Activated CD8-positive, alpha-beta T cell treated with anti-CD3 and anti-CD28 coated beads, Interleukin-2, amount 10 ng/mL, durations not matched to agents 7 days and 5 days (primary cell): Measurements from ENCODE around the gene LETMD1. TPM values are rescaled to one million over a fixed set of nuclear protein-coding genes. Genes with fewer than 3 reads are reported as not detected.
A peak's percentile ranks its signal among the peaks of the same experiment; 100 is the strongest.

Source experiments
- ATAC-seq: fragments of 150-1000 bp; cut with Tn5 transposase; one replicate; pipeline ENCODE4 v1.10.0; 2021; ENCODE audit warnings: moderate library complexity
- CTCF ChIA-PET: fragments of 350-600 bp; sonication (Branson Sonifier 250); formaldehyde crosslinking; loops from one replicate; lab custom pipeline; 2021; ENCODE audit warnings: antibody characterized with exemption; lab: Charles Lee
- POLR2A ChIA-PET: fragments of 350-600 bp; sonication (Branson Sonifier 250); formaldehyde crosslinking; loops from one replicate; lab custom pipeline; 2021; ENCODE audit warnings: antibody characterized with exemption; lab: Charles Lee
- DNase-seq: peaks from one replicate; pipeline ENCODE4 v3.0.0-alpha.2; 2020
- H3K27ac Mint-ChIP-seq: one replicate; pipeline ENCODE4 v1.8.0; 2021; ENCODE audit warnings: mild to moderate bottlenecking, mixed read lengths
- H3K27me3 Mint-ChIP-seq: one replicate; pipeline ENCODE4 v1.8.0; 2021; ENCODE audit warnings: low read depth, mixed read lengths
- H3K36me3 Mint-ChIP-seq: one replicate; pipeline ENCODE4 v1.8.0; 2021; ENCODE audit warnings: low read depth, mixed read lengths
- H3K4me1 Mint-ChIP-seq: one replicate; pipeline ENCODE4 v1.8.0; 2021; ENCODE audit warnings: low read depth, mixed read lengths
- H3K4me3 Mint-ChIP-seq: one replicate; pipeline ENCODE4 v1.8.0; 2021; ENCODE audit warnings: mild to moderate bottlenecking, mixed read lengths
- H3K9me3 Mint-ChIP-seq: one replicate; pipeline ENCODE4 v1.8.0; 2022; ENCODE audit warnings: mixed read lengths; ENCODE audit not compliant: insufficient read depth
- total RNA-seq, 2 experiments: library from RNA; stranded (reverse); gene quantifications; one replicate each; pipeline ENCODE4 v1.2.3, GENCODE V29; 2021

LETMD1 gene
- total RNA-seq, 2 experiments from 2014 or later: 60.1 to 69.7 TPM

DNA sequence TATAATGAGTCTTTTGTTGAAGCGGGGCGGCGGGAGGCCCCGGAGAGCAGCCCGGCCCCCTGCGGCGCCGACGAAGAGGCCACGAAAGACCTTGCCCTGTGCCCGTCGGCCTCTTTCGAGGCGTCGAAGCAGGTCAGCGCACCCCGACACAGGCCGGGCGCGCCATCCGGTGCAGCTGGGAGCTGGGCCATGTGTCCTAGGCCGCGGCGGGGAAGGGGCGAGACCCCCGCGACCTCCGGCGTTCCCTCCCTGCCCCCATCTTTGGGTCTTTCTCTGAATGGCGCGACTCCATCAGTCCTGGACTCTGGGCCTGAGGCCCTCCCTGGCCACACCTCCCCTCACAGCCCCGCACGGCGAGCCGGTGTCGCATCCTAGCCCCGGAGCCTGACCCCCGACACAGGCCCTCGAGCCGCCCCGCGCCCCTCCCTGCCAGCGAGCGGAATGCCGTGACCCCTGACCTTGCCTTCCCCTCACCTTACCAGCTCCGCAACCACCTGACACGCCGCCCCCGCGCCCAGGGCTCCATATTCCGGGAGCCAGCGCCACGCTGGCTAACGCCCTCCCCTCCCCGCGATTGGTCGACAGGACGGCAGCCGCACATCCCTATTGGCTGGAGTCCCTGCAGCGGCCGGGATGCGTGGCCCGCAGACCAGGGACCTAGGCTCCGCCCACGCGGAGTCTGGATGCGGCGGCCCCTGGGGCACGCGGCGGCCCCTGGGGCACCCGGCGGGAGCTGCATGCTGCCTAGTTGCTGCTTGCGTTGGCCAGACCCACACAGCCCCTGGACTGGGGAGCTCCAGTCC, 22.1 kb upstream of the LETMD1 start, which contains the start of gene SLC11A2:
TSS of gene SLC11A2 (minus strand) at position 549 of the 803 bp plus-strand sequence. CDS start 15,656 bp downstream, outside the sequence.
- CTCF ChIA-PET: interaction anchor here (0.6 to 6.8 kb wide), 17 partner anchors 8 to 1860 kb away, joined by 3 to 53 read pairs (median 4); partner anchors contain the start of genes ATF1 and LETMD1

GRCh38 chr12:51027342-51027835, 20.7 kb upstream of the LETMD1 start:
- peaks cover 11% of the 10 kb centered on the region for H3K36me3 Mint-ChIP-seq
- peak overlapping the region; percentile 1 for H3K4me3 Mint-ChIP-seq
- ChIA-PET POLR2A (interaction anchor here (0.9 to 1.5 kb wide), 4 partner anchors 8 to 262 kb away, joined by 3 to 5 read pairs (median 4); no protein-coding TSS in a partner anchor), CTCF (interaction anchor here (0.6 to 6.8 kb wide), 19 partner anchors 15 to 1858 kb away, joined by 3 to 53 read pairs (median 4); partner anchors contain the start of genes ATF1 and LETMD1)
- no peak for DNase-seq
- H3K9me3 Mint-ChIP-seq: no peaks in the 10 kb centered on the region
- peaks cover 38% of the 10 kb centered on the region for H3K4me1 Mint-ChIP-seq
- no peak overlapping the region for H3K27ac Mint-ChIP-seq
- ATAC-seq: no peak
- peaks cover 11% of the 10 kb centered on the region for H3K27me3 Mint-ChIP-seq

More for the DNA sequence above, 22.1 kb upstream of the LETMD1 start, which contains the start of gene SLC11A2:
- ATAC-seq: peak; percentile 96
- POLR2A ChIA-PET: interaction anchor here (0.8 to 2.3 kb wide), 12 partner anchors 10 to 297 kb away, joined by 3 to 14 read pairs (median 4); partner anchors contain the start of genes ATF1 and LETMD1
- Mint-ChIP-seq H3K27me3 (peaks cover 11% of the 10 kb centered on the region), H3K27ac (peak within 1 kb of the TSS; percentile 97), H3K9me3 (no peaks in the 10 kb centered on the region), H3K36me3 (peaks cover 13% of the 10 kb centered on the region), H3K4me3 (peak within 1 kb of the TSS; percentile 95), H3K4me1 (peaks cover 50% of the 10 kb centered on the region)
- DNase-seq: peak; percentile 94

DNA sequence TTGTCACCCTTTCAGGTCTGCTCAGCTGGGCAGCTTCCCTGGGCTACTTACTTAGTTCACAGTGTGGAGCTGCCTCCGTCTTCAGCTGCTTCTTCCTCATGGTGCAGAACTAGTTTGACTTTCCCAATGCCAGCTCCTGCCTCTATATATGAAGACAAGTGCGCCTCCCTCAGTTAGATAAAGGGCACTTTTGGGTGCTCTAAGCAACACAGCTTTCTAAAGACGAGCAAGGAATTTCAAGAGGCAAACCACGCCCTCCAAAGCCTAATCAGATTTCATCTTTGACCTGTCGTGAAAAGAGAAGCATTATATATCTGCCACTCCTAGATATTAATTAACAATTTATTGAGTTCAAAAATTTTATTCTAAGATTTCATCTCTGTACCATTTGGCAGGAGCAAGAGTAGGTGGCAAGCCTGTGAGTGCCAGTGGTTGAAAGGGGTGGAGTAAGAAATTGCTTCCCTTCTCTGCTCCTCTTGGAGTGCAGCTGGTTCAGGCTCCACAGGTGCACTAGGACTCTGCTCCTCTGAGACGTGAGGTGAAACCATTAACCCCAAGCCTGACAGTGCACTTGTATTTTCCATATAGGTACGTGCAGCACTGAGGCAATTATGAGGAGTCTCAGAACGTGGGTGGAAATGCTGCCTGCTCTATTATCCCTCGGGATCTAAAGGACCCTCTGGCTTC, 19.9 kb upstream of the LETMD1 start:
- no peak for ATAC-seq
- peak; percentile 37 for DNase-seq
- peaks cover 11% of the 10 kb centered on the region for H3K27me3 Mint-ChIP-seq
- CTCF ChIA-PET: interaction anchor here (0.6 to 6.8 kb wide), 17 partner anchors 15 to 313 kb away, joined by 3 to 53 read pairs (median 4); partner anchors contain the start of genes ATF1 and LETMD1
- peaks cover 34% of the 10 kb centered on the region for H3K4me1 Mint-ChIP-seq
- no peak overlapping the region for H3K27ac Mint-ChIP-seq
- H3K9me3 Mint-ChIP-seq: no peaks in the 10 kb centered on the region
- H3K36me3 Mint-ChIP-seq: peaks cover 11% of the 10 kb centered on the region
- POLR2A ChIA-PET: interaction anchor here (0.9 to 1.2 kb wide), 4 partner anchors 19 to 263 kb away, joined by 3 to 5 read pairs (median 3); no protein-coding TSS in a partner anchor
- H3K4me3 Mint-ChIP-seq: no peak overlapping the region

- no peaks in the 10 kb centered on the region for H3K9me3 Mint-ChIP-seq
- no peak overlapping the region for H3K4me3 Mint-ChIP-seq
- peaks cover 11% of the 10 kb centered on the region for H3K27me3 Mint-ChIP-seq
- peaks cover 29% of the 10 kb centered on the region for H3K4me1 Mint-ChIP-seq
- CTCF ChIA-PET: interaction anchor here (0.7 to 6.8 kb wide), 9 partner anchors 16 to 312 kb away, joined by 3 to 53 read pairs (median 7); partner anchors contain the start of gene ATF1
- DNase-seq: no peak
- H3K27ac Mint-ChIP-seq: no peak overlapping the region
- no peak for ATAC-seq
- H3K36me3 Mint-ChIP-seq: peaks cover 9% of the 10 kb centered on the region
- POLR2A ChIA-PET: interaction anchor here (1.0 to 1.5 kb wide), 3 partner anchors 18 to 20 kb away, joined by 3 to 5 read pairs (median 4); no protein-coding TSS in a partner anchor
Measured at GRCh38 chr12:51028813-51029150, 19.3 kb upstream of the LETMD1 start.

DNA sequence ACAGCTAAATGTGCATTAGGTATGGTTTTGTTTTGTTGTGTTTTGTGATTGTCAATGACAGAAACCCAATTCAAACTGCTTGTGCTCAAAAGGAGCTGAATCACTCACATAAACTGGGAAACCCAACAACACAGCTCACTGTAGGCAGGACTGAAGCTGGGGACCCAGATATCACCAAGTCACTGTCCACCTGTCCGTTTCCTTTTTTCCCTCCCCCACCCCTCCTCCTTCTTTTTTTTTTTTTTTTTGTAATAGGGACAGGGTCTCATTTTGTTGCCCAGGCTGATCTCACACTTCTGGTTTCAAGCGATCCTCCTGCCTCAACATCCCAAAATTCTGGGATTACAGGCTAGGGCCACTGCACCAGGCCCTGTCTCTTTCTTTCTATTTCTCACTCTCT, 15.1 kb upstream of the LETMD1 start:
- Mint-ChIP-seq H3K27ac (no peak overlapping the region), H3K4me1 (peaks cover 4% of the 10 kb centered on the region), H3K27me3 (peaks cover 11% of the 10 kb centered on the region), H3K9me3 (no peaks in the 10 kb centered on the region), H3K36me3 (no peaks in the 10 kb centered on the region), H3K4me3 (no peak overlapping the region)
- POLR2A ChIA-PET: no interaction called here
- CTCF ChIA-PET: interaction anchor here (1.1 to 1.5 kb wide), 3 partner anchors 10 to 268 kb away, joined by 3 read pairs; no protein-coding TSS in a partner anchor
- ATAC-seq: no peak
- no peak for DNase-seq

- Mint-ChIP-seq H3K4me1 (no peaks in the 10 kb centered on the region), H3K36me3 (no peaks in the 10 kb centered on the region), H3K4me3 (no peak overlapping the region), H3K27me3 (peaks cover 11% of the 10 kb centered on the region), H3K27ac (no peak overlapping the region), H3K9me3 (no peaks in the 10 kb centered on the region)
- DNase-seq: no peak
- ChIA-PET POLR2A (no interaction called here), CTCF (interaction anchor here (1.1 to 1.5 kb wide), 3 partner anchors 9 to 269 kb away, joined by 3 read pairs; no protein-coding TSS in a partner anchor)
- no peak for ATAC-seq
Measured at GRCh38 chr12:51033457-51034089, 14.6 kb upstream of the LETMD1 start.

GRCh38 chr12:51036279-51036678, 11.8 kb upstream of the LETMD1 start:
- Mint-ChIP-seq H3K27ac (no peak overlapping the region), H3K9me3 (no peaks in the 10 kb centered on the region), H3K4me3 (no peak overlapping the region), H3K27me3 (no peaks in the 10 kb centered on the region), H3K36me3 (no peaks in the 10 kb centered on the region), H3K4me1 (no peaks in the 10 kb centered on the region)
- POLR2A ChIA-PET: interaction anchor here (1.2 kb wide), 1 partner anchor 10 kb away, joined by 5 read pairs; the partner anchor contains the start of gene SLC11A2
- ATAC-seq: no peak
- DNase-seq: no peak
- CTCF ChIA-PET: no interaction called here

GRCh38 chr12:51048661-51049251, 629 bp downstream of the LETMD1 start:
- CTCF ChIA-PET: interaction anchor here (0.7 to 3.1 kb wide), 13 partner anchors 13 to 293 kb away, joined by 3 to 15 read pairs (median 3); partner anchors contain the start of genes POU6F1 and SLC11A2
- Mint-ChIP-seq H3K9me3 (no peaks in the 10 kb centered on the region), H3K27ac (peak overlapping the region; percentile 87), H3K36me3 (peaks cover 28% of the 10 kb centered on the region), H3K4me3 (peak overlapping the region; percentile 88), H3K27me3 (no peaks in the 10 kb centered on the region), H3K4me1 (peaks cover 31% of the 10 kb centered on the region)
- ATAC-seq (no peak), DNase-seq (no peak)
- POLR2A ChIA-PET: interaction anchor here (0.6 to 2.6 kb wide), 13 partner anchors 15 to 292 kb away, joined by 3 to 18 read pairs (median 3); partner anchors contain the start of genes ATF1, BIN2, CSRNP2 and DAZAP2

- DNase-seq: no peak
- CTCF ChIA-PET: interaction anchor here (0.6 to 2.3 kb wide), 7 partner anchors 15 to 203 kb away, joined by 3 to 7 read pairs (median 3); partner anchors contain the start of genes POU6F1 and SLC11A2
- Mint-ChIP-seq H3K4me3 (peak overlapping the region; percentile 88), H3K27ac (peak overlapping the region; percentile 87), H3K4me1 (peaks cover 31% of the 10 kb centered on the region), H3K36me3 (peaks cover 35% of the 10 kb centered on the region), H3K9me3 (no peaks in the 10 kb centered on the region), H3K27me3 (no peaks in the 10 kb centered on the region)
- no peak for ATAC-seq
- POLR2A ChIA-PET: interaction anchor here (0.6 to 1.5 kb wide), 8 partner anchors 14 to 292 kb away, joined by 3 to 15 read pairs (median 4); partner anchors contain the start of genes CSRNP2, DAZAP2 and SLC11A2
Measured at GRCh38 chr12:51049525-51049924, 1.4 kb downstream of the LETMD1 start.

- ATAC-seq: no peak
- CTCF ChIA-PET: interaction anchor here (0.7 to 1.3 kb wide), 5 partner anchors 14 to 286 kb away, joined by 3 read pairs; partner anchors contain the start of genes CSRNP2 and SLC11A2
- Mint-ChIP-seq H3K27ac (peak overlapping the region; percentile 1), H3K4me1 (peaks cover 31% of the 10 kb centered on the region), H3K36me3 (peaks cover 49% of the 10 kb centered on the region), H3K27me3 (no peaks in the 10 kb centered on the region), H3K4me3 (no peak overlapping the region), H3K9me3 (no peaks in the 10 kb centered on the region)
- POLR2A ChIA-PET: interaction anchor here (0.6 to 1.0 kb wide), 3 partner anchors 12 to 275 kb away, joined by 3 read pairs; no protein-coding TSS in a partner anchor
- DNase-seq: no peak
Measured at GRCh38 chr12:51051787-51052186, 3.7 kb downstream of the LETMD1 start.
